ENCODE measurements around the gene FEZ2.
"Not testable (repeated sequence)": the region's sequence is repeated elsewhere in the genome, so short reads cannot be mapped to it uniquely, and the experiment has no call there.

Gene FEZ2, protein sequence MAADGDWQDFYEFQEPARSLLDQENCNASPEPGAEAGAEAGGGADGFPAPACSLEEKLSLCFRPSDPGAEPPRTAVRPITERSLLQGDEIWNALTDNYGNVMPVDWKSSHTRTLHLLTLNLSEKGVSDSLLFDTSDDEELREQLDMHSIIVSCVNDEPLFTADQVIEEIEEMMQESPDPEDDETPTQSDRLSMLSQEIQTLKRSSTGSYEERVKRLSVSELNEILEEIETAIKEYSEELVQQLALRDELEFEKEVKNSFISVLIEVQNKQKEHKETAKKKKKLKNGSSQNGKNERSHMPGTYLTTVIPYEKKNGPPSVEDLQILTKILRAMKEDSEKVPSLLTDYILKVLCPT

DNA sequence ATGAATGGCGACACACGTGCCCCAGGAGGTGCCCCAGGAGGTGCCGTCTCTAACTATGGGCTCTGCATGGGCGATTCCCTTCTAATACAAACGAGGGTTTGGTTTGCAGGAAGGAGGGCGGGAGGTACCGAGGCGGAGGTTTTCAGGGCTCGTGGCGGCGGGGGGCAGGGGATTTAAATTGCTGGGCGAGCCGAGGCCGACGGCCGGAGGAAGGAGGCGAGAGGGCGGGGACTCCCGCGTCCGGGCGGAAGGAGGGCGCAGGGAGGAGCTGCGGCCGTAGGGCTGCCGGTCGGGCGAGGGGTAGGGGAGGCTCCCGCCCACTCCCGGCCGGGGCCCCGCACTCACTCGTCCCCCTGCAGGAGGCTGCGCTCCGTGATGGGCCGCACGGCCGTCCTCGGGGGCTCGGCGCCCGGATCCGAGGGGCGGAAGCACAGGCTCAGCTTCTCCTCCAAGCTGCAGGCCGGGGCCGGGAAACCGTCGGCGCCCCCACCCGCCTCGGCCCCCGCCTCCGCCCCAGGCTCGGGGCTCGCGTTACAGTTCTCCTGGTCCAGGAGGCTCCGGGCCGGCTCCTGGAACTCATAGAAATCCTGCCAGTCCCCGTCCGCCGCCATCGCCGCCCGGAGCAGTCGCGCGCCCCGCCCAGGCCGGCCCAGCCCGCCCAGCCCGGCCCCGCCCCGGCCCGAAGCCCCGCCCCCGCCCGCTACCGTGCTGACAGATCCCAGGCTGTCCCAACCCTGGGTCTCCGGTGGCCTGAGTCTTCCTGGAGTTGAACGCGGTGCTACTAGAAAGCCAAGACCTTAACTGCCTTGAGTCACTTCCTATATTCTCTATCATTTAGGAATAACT, at the start of gene FEZ2:
TSS of gene FEZ2 (minus strand) at position 637 of the 846 bp plus-strand sequence. CDS start at position 611, 26 bp downstream.
- peak; percentile 78 for DNase-seq (ENCODE audit: low spot score)

DNA sequence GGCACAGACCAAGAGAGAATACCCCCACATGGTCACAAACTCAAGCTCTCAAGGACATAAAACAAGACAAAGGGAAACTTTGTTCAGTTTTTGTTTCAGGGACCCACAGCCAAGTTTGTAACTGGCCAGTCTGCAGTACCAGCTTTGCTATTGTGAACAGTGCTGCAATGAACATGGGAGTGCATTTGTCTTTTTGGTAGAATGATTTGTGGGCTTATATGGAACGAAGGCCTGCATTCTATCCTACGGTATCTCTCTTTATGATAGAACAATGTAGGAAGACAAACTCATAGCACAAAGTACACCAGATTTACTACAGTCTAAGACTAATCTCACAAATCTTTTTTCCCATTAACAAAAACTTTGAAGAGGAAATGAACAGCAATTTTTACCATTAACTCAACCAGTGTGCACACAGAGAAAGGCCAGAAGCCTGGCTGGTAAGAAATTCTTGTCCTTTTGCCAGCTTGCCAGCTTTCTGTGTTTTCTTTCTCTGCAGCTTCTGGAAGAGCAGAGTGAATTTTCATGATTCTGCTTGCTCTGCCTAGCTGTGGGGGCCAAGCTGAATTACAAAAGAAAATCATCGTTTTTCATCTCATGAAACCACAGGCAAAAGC, 37.1 kb upstream of the FEZ2 start:
- peak; percentile 5 for DNase-seq (ENCODE audit: low spot score)

DNA sequence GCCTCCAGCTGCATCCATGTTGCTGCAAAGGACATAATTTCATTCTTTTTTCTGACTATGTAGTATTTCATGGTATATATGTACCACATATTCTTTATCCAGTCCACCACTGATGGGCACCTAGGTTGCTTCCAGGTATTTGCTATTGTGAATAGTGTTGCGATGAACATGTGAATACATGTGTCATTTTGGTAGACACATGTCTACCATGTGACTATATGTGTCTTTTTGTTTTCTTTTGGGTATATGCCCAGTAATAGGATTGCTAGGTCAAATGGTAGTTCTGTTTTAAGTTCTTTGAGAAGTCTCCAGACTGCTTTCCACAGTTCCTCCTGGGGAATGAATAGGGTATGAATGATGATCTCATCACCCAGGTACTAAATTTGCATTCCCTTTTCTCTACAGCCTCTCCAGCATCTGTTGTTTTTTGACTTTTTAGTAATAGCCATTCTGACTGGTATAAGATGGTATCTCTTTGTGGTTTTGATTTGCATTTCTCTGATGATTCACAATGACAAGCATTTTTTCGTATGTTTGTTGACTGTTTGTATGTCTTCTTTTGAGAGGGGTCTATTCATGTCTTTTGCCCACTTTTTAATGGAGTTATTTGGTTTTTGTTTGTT, 35.6 kb upstream of the FEZ2 start:
- no peak for DNase-seq (ENCODE audit: low spot score)

DNA sequence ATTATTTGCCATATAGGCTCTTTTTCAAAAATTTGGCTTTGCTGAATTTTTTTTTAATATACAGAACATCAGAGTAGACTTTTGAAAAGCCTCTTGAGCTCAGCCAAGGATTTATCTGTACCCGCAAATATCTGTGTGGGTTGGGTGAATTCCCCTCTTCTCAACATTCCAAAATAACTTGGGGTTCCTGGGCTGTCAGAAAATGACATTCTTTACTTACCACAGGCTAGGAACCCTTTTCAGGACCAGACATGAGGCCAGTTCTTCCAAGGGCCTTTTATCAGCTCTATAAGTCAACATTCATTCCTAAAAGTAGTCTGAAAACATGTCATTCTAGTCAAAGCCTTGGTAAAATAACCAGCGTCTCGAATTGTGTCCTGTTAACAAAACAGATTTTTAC, 28.8 kb upstream of the FEZ2 start:
- no peak for DNase-seq (ENCODE audit: low spot score)

DNA sequence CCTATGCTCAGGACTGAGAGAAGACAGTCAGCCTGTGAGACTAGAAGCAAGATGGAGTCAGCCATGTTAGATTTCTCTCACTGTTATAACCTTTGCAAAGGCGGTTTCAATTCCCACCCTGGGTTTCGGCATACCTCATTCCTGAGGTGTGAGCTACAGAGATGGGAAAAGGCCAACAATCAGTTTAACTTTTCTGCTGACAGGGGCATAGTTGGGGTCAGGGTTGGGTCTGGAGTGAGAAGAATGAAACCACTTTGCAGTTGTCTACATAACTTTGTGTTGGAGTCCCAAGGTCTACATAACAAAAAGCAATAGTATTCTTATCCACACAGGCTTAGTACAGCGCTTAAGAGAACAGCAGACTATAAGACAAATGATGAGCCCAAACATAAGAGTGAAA, 28.1 kb upstream of the FEZ2 start:
- DNase-seq (ENCODE audit: low spot score): no peak

DNA sequence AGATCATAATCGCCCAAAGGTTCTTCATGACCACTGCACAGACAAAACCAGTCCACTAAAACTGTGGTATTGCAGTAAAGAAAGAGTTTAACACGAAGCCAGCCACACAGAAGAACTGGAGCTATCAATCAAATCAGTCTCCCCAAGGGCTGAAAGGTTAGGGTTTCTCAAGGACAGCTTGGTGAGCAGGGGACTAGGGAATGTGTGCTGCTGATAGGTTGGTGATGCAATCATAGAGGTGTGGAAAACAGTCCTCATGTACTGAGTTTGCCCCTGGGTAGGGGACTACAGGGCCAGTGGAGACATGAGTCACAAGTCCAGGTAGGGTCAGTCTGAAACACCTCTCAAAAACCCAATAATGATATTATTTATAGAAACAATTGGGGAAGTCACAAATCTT, 27.3 kb upstream of the FEZ2 start:
- no peak for DNase-seq (ENCODE audit: low spot score)

DNA sequence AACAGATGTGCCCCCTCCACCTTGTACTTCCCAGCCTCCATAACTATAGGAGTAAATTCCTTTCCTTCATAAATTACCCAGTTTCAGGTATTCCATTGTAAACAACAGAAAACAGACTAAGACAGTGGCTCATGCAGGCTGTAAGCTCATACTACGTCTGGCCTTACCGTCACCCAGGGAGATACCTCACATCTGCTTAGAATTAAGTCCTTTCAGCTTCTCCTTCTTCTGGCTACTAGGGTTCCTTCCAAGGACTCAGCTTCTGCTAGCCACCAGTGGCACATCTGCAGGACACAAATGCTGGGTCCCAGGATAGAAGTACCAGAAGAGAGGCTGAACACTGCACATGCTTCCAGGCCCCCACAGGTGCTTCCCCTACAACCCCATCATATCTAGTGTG, 22.4 kb upstream of the FEZ2 start:
- DNase-seq (ENCODE audit: low spot score): no peak

DNA sequence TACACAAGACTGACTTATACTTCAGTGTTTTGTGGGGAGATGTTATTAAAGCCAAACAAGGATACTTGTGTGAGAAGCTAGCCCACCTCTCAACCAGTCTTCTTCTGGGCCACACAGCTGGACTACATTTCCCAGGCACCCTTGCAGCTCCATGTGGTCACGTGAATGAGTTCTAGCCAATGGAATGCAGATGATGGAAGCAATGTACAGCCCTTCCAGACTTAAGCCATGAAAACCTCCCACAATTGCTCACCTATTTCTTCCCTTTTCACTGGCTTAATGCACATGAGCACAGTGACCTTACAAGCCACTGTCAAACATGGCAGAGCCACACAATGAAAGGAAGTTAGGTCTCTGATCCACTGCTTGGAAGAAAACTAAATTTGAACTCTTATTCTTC, 20.4 kb upstream of the FEZ2 start:
- peak; percentile 33 for DNase-seq (ENCODE audit: low spot score)

DNA sequence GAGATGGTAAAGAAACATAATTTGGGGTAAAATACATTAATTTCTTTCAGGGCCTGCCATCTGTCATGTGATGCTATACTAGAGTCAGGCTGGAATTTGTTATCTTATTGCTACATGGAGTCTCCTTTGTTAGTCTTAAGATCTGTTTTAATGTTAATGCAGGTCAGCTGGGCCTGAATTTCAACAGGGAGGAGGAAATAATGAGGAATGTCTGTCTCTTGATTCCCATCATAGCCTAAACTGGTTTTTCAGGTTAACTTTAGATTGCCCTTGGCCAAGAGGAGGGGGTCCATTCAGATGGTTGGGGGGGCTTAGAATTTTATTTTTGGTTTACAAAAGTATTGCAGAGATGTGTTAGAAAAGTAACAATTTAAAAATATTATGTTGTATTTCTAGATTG, 19.0 kb upstream of the FEZ2 start:
- DNase-seq (ENCODE audit: low spot score): no peak

DNA sequence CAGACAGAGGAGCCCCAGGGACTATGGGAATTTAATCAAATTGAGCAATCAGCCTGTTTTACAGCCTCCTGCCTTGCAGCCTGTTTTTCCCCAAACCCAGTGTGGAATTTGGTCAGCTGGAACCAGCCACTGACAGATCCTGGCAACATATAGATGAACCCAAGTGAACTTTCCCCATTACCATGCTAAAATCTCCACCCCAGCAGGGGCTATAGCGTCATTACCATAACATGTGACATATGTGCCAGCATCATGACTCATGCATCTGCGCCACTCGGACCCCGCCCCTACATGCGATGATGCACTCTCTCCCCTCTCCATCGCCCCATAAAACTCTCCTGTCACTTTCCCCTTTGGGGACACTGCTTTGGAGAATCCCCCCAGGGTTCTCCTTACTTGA, 17.3 kb upstream of the FEZ2 start:
- no peak for DNase-seq (ENCODE audit: low spot score)

DNA sequence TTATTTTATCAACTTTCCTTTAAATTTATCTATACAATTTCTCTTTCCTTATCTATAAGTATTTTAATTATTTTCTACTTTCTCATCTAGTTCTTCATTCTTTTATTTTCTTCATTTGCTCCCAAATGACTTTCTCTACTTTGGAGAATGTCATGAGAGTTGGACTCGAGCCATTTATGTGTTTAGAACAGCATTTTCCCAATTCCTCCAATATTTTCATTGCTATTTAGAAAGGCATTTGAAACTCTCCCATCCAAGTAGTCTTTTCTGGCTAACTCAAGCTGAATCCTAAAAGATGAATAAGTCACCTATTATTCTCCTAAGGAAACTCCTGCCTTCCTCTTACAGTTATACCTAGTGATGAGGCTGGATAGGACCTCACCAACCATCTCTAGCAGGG, 15.8 kb upstream of the FEZ2 start:
- no peak for DNase-seq (ENCODE audit: low spot score)

DNA sequence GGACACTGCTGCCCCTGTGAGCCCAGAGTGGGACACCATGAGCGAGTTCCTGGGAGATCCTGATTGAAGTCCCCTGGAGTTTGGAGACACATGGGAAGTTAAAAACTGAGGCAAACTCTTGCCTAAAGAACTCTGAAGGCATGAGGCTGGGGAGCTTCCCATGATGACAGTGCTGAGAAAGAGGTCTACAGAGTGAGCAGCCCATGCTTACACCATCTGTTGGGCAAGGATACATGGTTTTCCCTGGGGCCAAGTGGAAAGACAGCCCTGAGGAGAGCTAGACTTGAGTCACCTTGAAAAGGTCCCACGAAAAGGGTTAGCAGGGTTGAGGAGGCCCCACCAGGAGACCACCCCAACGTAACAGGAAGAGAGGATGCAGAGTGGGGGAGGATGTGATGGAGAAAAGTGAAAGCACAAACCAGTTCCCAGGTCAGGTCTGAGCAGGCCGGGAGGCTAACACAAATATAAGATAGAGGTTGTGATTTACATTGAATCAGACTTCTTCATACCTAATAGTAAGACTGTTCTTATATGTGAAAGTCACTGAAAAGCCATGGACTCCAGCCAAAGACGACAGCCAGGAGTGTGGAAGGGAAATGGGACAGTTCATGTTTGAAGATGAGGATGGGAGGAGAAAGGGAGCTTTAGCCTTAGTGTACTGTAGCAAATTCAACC, 13.5 kb upstream of the FEZ2 start:
- DNase-seq (ENCODE audit: low spot score): no peak

DNA sequence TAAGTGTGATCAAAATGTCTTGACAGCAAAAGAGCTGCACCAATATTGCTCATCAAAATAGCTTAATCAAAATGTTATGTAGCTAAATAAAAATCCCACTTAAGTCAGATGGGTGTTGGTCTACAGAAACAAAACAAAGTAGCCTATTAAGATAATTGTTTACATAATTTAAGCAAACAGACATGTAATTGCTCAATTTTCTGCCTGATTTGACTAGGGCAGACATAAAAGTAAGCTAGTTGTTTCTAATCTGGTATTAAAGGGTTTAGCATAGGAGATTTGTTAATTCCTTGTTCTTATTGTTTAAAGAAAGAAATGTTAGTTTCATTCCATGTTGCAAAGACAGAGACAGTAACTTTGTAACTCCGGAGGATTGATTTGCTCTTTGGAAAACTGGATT, 11.5 kb upstream of the FEZ2 start:
- no peak for DNase-seq (ENCODE audit: low spot score)

DNA sequence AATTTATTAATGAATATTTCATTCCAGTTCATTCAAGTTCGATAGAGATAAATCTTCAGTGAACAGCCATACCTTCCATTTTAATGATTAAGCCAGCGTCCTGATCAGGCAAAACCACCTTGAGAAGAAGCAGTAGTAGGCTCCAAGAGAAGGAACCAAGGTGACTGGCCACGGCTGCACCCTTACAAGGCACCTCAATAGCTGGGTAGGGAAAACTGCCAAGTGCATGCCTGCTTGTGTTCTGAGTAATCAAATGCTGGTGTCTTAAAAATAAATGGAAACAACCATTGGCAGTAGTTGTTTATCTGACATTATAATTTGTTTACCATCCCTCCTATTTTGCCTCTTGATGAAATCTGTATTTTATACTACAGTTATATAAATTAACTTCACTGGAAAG, 10.0 kb upstream of the FEZ2 start:
- no peak for DNase-seq (ENCODE audit: low spot score)

DNA sequence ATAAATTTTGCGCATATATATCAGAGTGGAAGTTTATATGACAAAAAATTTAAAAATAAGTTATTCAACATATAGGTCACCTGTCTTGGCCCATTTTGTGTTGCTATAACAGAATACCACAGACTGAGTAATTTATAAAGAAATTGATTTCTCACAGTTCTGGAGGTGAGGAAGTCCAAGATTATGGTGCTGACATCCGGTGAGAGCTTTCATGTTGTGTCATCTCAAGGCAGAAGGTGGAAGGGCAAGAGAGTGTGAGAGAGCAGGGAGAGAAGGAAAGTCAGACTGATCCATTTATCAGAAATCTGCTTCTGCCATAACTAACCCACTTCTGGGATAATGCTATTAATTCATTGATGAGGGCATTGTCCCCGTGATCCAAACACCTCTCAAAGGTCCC, 9.0 kb upstream of the FEZ2 start:
- DNase-seq (ENCODE audit: low spot score): no peak

DNA sequence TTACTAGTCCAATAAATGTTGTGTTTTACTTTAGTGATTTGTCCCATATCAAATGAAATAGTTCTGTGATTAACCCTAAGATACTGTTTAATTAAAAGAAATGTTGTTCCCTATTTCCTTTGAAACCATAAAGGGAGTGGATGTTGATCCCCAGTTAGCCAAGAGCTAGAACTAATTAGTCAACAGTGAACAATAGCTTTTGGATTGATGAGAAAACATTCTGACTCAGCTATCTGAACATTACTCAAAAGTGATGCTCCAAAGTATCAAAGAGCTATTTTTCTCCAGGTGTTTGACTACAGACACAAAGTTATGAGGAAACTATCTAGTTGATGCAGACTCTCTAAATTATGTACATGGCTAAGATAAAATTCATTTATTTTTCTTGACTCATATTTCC, 7.3 kb upstream of the FEZ2 start:
- DNase-seq (ENCODE audit: low spot score): no peak

DNA sequence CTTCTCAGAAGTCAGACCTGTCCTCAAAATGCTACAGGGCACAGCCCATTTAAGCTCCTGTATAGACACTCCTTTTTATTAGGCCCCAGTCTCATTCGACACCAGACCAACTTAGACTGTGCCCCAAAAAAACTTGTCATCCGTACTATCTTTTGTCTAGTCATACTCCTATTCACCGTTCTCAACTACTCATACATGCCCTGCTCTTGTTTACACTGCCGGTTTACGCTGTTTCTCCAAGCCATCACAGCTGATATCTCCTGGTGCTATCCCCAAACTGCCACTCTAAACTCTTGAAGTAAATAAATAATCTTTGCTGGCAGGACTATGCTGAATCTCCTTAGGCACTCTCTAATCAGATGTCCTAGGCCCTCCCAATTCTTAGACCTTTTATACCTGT, 5.7 kb upstream of the FEZ2 start:
- not testable (repeated sequence) for DNase-seq (ENCODE audit: low spot score)

DNA sequence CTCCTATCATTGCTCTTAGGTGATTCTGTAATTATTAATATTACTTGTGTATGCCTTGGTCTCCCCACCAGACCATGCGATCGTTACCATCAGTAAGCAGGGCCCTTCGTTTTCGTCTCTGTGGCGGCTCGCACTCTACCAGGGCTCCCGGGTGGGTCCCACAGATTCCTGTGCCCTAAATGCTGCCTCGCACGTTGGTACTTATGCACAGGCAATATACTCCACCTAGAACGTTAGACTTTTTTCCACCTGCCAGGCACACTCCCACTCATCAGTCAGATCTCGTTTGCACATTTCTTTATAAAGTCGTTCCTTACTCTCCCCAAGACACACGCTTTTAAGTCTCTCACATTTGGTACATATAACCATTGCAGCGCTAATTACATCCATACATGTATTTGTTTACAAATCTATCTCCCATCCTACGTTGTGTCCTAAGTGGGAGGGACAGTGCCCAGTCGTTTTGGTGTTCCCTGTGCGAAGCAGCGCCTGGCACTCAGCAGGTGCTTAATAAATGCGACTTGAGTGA, 901 bp downstream of the FEZ2 start:
- no peak for DNase-seq (ENCODE audit: low spot score)

DNA sequence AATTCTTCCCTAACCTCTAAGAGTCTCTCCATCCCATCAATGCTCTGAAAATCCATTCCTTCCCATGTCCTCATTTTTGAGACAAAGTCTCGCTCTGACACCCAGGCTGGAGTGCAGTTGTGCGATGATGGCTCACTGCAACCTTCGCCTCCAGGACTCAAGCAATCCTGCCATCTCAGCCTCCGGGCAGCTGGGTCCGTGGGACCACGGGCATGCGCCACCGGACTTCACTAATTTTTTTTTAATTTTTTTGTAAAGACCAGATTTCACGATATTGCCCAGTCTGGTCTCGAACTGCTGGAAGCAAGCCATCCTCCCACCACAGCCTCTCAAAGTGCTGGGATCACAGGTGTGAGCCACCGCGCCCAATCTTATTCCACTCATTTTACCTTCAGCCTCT, 1.6 kb downstream of the FEZ2 start:
- no peak for DNase-seq (ENCODE audit: low spot score)

DNA sequence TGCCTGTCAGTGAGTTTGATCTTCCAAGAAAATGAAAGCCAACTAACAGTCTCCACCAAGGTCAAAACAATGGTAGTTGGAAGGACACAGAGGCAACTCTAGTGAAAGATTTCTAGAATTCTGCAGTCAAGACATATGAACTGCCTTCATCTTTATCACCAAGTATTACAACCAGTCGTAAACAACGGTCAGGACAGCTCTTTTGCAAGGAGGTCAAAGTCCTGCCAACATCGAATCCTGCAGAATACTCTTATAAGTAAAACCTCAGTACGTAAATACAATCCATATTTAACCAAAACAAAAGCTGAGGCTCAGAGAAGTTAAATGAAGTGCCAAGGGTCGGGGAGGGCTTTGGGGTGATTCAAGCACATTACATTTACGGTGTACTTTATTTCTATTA, 3.1 kb downstream of the FEZ2 start:
- no peak for DNase-seq (ENCODE audit: low spot score)

DNA sequence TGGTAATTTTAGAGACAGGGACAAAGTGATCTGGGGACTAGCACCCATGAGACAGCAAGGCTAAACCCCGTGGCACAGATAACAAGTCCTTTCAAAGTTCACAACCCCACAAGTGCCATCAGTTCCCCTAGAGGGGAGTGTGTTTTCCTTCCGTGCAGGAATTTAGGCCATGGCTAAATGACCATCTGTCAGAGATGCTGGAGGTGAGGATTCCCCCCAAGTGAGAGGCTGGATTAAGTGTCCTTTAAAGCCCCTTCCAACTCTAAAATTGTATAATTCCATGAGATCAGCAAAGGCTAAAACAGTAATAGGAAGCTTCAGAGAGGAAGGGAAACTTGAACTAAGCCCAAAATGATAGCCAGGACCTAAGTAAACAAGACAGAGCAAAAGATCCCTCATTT, 8.7 kb downstream of the FEZ2 start:
- DNase-seq (ENCODE audit: low spot score): peak; percentile 54

DNA sequence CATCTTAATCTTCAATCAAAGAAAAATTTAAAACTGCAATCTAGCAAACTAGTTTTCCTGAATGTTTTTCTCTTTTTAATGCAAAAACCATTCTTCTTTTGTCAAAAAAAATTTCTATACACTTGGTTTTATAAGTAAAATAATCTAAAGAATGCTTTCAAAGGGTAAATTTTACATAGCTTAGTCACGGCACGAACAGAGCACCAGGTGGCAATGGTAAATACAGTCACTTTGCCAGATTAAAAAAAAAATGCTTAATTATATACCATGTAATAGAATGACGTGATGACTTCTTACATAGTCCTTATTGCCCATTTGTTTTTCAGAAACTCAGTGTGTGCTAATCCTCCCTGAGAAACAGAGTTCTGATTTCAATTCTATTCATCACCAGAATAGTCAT, 10.4 kb downstream of the FEZ2 start:
- DNase-seq (ENCODE audit: low spot score): no peak

All from globus pallidus (tissue), 1 donor.